ENCODE measurements around the gene L3MBTL4. TPM values are rescaled to one million over a fixed set of nuclear protein-coding genes. Genes with fewer than 3 reads are reported as not detected.

L3MBTL4 gene
- total and polyA plus RNA-seq, 10 of the 15 experiments (the other 5 are each of a cell fraction or from before 2014, with no cell fraction given) = 1.3 to 8.7 (median 3.8) TPM

GRCh38 chr18:6271585-6271984 lies 143.1 kb downstream of the L3MBTL4 start (continued):
- TF ChIP-seq RFX5 (IDR thresholded peaks at IDR 0.05; ENCODE audit: low read depth, low read length) (no peak), BMI1 (IDR thresholded peaks at IDR 0.05; ENCODE audit: borderline replicate concordance) (no peak), SKIL (IDR thresholded peaks at IDR 0.05; ENCODE audit: low read depth, poor library complexity, severe bottlenecking) (no peak), SREBF2 (IDR thresholded peaks at IDR 0.05; ENCODE audit: low read length) (no peak)

DNA sequence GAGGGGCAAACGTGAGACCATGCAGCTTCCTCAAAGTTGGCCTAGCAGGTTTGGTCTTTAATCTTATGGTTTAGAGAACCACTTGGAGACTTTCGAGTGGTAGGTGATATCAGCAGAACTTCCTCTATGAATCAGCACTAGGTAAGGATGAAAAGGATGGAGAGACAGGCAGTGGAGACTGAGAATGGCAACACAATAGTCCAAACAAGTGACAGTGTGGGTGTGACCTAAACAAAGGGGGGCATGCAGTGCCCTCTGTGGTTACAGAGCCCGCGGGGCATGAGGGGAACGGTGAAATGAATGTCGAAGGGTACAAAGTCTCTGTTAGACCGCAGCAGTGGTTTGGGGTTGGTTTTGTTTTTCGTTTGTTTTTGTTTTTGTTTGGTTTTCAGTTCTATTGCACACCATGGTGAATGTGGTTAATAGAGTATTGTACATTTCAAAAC lies 143.9 kb downstream of the L3MBTL4 start:
- POLR2A ChIA-PET = no interaction called here
- TF ChIP-seq FOS (IDR thresholded peaks at IDR 0.05; ENCODE audit: borderline replicate concordance, extremely low read depth, insufficient read length) (no peak), SMAD1 (IDR thresholded peaks at IDR 0.05; ENCODE audit: low read depth, partially characterized antibody) (no peak), EED (IDR thresholded peaks at IDR 0.05; ENCODE audit: low read depth) (peak; percentile 89), TCF12 (IDR thresholded peaks at IDR 0.05; ENCODE audit: low read depth, low read length) (0 out of 2 replicates have a peak, but pooled peaks have one; percentile 5), ASH2L (IDR thresholded peaks at IDR 0.05; ENCODE audit: borderline replicate concordance, low read depth) (no peak), YBX1 (IDR thresholded peaks at IDR 0.05) (no peak), ATF2 (IDR thresholded peaks at IDR 0.05; ENCODE audit: low read length) (peak; percentile 83), MTA3 (IDR thresholded peaks at IDR 0.05; ENCODE audit: borderline replicate concordance, low read length) (peak; percentile 65; the same call in 1 of the 2 replicates), PKNOX1 (IDR thresholded peaks at IDR 0.05) (peak; percentile 68), SP1 (IDR thresholded peaks at IDR 0.05; ENCODE audit: low read depth, low read length) (no peak), IKZF2 (IDR thresholded peaks at IDR 0.05) (peak; percentile 87 to 91), BRCA1 (IDR thresholded peaks at IDR 0.05; ENCODE audit: low read depth, low read length) (no peak), MTA2 (IDR thresholded peaks at IDR 0.05; ENCODE audit: low read depth) (peak; percentile 84), MYB (IDR thresholded peaks at IDR 0.05; ENCODE audit: borderline replicate concordance, low read depth, low read length) (no peak), MEF2A (IDR thresholded peaks at IDR 0.05; ENCODE audit: insufficient read depth, low read depth, low read length) (no peak), KLF5 (IDR thresholded peaks at IDR 0.05; ENCODE audit: partially characterized antibody) (no peak), GATAD2B (conservative IDR thresholded peaks at IDR 0.05; ENCODE audit: low read depth) (no peak), SREBF2 (IDR thresholded peaks at IDR 0.05; ENCODE audit: low read length) (no peak)

More for the DNA sequence above, 143.9 kb downstream of the L3MBTL4 start:
- Histone ChIP-seq H3K9ac (ENCODE audit: control insufficient read depth, insufficient read depth, low read length) (no peak overlapping the region), H3K79me2 (ENCODE audit: control insufficient read depth, insufficient read depth, low read length) (no peaks in the 10 kb centered on the region), H3K4me3 (no peak overlapping the region), H2AFZ (ENCODE audit: control insufficient read depth, low read depth, low read length) (no peak overlapping the region), H3K27ac (ENCODE audit: control insufficient read depth, insufficient read depth) (no peak overlapping the region), H3K4me2 (ENCODE audit: control insufficient read depth, insufficient read depth) (peak overlapping the region; percentile 12; the same call in 1 of the 2 replicates), H3K9me3 (replicated peaks; ENCODE audit: control insufficient read depth, insufficient read depth, low read length) (no peaks in the 10 kb centered on the region; the same call in 2 of the 3 replicates), H3K4me1 (ENCODE audit: control insufficient read depth, insufficient read depth, low read length) (peaks cover 16% of the 10 kb centered on the region), H3K36me3 (ENCODE audit: control insufficient read depth in 2 of 2, insufficient read depth in 2 of 2, low read length in 1 of 2) (no peaks in the 10 kb centered on the region), H3K27me3 (replicated peaks in 1 of 2; ENCODE audit: control insufficient read depth in 2 of 2, insufficient read depth in 2 of 2, low read length in 1 of 2) (no peaks in the 10 kb centered on the region), H4K20me1 (ENCODE audit: control insufficient read depth, insufficient read depth) (no peaks in the 10 kb centered on the region)
- WGBS (ENCODE audit: insufficient coverage, insufficient replicate concordance, low lambda C conversion rate, missing lambda C conversion rate) = 0% methylated on average over 8 of the region's 8 CpGs
- ATAC-seq (peak; percentile 99), DNase-seq (ENCODE audit: low read depth, low spot score) (peak; percentile 67), FAIRE-seq (peak; percentile 94)
- in situ Hi-C loops (cut with MboI) = no loop called here
- ChIA-PET SMC1A (ENCODE audit: uncharacterized antibody, unreplicated experiment) (no interaction called here), RAD21 (ENCODE audit: unreplicated experiment) (no interaction called here), CTCF (no interaction called here)
- intact Hi-C loops (cut with micrococcal nuclease; ENCODE audit: unreplicated experiment) = no loop called here
- no TSS peak for BruUV-seq (replicated peaks)
